ENCODE measurements around the gene RBMY1D.
"Not testable (repeated sequence)": the region's sequence is repeated elsewhere in the genome, so short reads cannot be mapped to it uniquely, and the experiment has no call there.

Gene RBMY1D

DNA sequence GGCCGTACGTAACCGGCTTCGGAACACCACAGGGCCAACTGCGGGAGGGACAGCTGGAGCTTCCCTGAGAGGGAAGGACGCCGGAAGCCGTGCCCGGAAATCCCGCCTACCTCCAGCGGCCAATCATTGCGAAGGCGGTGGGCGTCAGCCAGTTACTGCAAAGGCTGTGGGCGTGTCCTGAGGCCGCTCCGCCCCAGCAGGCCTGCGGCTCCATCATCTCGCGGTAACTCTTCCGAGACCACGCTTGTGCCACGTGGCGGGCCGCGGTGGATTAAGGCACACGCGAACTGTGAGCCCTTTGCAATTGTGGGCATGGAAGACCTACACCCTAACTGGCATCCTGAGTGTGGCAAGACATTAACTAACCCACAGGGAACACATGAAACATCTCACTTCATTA, at the start of gene RBMY1D:
RBMY1D (minus strand) TSS at position 101 of the 400 bp plus-strand sequence. CDS start 2,013 bp downstream, outside the sequence.
- DNase-seq (ENCODE audit: low read depth) = not testable (repeated sequence)

DNA sequence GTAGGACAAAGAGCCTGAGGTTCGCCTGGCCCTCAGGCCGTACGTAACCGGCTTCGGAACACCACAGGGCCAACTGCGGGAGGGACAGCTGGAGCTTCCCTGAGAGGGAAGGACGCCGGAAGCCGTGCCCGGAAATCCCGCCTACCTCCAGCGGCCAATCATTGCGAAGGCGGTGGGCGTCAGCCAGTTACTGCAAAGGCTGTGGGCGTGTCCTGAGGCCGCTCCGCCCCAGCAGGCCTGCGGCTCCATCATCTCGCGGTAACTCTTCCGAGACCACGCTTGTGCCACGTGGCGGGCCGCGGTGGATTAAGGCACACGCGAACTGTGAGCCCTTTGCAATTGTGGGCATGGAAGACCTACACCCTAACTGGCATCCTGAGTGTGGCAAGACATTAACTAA, 23.6 kb upstream of the RBMY1D start, which contains the start of gene RBMY1E:
RBMY1E (minus strand) TSS at position 101 of the 400 bp plus-strand sequence. CDS start 1,978 bp downstream, outside the sequence.
- DNase-seq (ENCODE audit: low read depth) = not testable (repeated sequence)

DNA sequence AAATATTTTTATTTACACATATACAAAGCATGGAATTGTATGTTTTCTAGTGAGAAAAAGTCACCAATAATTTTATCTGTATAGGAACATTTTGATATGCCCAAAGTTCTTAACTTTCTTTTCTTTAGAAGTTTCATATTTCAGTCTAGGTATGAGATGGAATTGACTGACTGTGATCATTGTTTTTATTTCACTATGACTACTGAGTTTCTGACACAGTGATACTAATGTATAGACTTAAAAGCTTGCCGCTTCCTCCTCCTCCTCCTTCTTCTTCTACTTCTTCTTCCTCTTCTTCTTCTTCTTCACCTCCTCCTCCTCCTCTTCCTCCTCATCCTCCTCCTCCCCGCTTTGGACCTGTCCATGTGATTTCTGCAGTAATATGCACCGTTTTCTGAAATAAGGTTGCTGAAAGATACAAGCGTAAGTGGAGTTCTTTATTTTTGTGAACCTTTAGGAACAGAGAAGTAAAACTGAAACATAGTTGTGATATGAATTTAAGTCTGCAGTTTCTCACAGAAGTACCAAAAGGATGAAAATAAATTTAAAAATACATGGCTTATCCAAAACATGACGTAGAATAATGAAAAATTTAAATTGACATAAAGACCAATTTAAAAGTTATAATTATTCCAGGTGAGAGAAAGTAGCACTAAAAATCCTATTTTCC, 24.8 kb downstream of the RBMY1D start:
- not testable (repeated sequence) for DNase-seq (ENCODE audit: low read depth)

DNA sequence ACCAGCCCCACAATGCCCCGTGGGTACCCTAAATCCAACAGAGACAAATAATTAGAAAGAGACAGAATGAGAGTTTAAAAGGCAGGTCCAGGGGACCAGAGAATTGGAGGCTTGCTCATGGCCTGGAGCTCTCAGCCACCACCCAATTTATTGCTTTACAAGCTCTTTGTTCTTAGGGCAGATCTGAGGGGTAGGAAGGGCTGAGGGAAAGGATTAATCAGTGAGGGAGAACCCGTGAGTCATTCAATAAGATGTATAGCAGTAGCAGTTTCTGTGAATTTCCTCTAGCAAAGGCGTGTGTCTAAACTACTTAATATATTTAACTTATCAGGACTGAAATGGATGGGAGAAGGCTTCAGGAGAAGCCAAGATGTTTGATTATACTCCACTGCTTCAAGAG, 48.8 kb downstream of the RBMY1D start:
- no peak for DNase-seq (ENCODE audit: low read depth)

DNA sequence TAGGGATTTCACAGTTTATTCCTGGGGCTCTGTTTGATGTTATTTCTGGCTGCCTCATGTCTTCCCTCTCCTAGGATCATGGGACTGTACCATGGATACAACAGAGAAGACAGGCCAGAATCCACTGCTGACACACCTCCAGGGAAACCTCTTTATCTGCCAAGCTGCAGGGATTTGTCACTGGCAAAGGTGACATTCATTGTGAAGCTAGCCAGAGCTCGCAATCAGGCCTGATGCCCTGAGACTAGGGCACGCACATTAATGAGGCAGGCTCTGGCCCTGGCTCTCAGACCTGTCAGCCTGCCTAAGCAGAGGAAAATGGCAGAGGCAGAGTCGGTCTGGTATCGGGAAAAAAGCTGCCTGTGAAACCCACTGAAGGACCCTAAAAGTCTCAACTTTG, 52.2 kb downstream of the RBMY1D start:
- no peak for DNase-seq (ENCODE audit: low read depth)

DNA sequence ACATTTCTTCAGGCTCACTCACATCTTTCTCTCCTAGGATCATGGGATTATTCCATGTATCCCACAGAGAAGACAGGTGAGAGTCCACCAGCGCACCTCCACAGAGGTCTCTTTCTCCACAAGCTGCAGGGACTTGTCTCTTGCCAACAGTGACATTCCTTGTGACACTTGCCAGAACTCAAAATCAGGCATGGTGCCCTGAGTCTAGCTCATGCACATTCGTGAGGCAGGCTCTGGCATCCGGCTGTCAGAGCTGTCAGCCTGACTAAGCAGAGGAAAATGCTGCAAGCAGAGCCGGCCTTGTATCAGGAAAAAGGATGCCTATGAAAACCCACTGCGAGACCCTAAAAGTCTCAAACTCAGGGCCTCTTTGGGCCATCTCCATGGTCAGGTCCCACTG, 54.8 kb downstream of the RBMY1D start:
- no peak for DNase-seq (ENCODE audit: low read depth)

DNA sequence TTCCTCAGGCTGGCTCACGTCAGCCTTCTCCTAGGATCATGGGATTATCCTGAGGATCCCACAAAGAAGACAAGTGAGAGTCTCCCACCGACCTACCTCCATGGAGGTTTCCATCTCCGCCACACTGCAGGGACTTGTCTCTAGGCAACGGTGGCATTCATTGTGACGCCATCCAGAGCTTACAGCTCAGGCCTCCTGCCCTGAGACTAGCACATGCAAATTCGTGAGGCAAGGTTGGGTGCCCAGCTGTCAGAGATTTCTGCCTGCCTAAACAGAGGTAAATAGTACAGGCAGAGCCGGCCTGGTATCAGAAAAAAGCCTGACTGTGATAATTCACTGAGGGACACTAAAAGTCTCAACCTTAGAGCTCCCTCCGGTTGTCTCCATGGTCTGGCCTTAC, 58.0 kb downstream of the RBMY1D start:
- DNase-seq (ENCODE audit: low read depth) = no peak

DNA sequence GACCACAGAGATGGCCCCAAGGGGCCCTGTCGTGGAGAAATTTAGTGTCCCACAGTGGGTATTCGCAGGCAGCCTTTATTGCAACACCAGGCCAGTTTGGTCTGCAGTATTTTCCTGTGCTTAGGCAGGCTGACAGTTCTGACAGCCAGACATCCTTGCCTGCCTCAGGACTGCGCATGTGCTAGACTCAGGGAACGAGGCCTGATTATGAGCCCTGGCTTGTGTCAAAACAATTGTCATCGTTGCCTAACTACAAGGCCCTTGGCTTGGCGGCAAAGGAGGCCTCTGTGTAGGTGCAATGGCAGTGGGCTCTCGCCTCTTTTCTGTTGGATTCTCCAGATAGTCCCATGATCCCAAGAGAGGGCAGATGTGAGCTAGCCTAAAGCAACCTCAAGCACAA, 59.3 kb downstream of the RBMY1D start:
- no peak for DNase-seq (ENCODE audit: low read depth)

Data from iris pigment epithelial cell (primary cell).